DMS79 treated with DMSO at 0.1 percent for 48 hours (cell line): ENCODE results near the gene ZDBF2.
"Not testable (repeated sequence)": the region's sequence is repeated elsewhere in the genome, so short reads cannot be mapped to it uniquely, and the experiment has no call there.

Source experiments
- DNase-seq: peaks from one replicate; lab custom pipeline; 2025; lab: John Stamatoyannopoulos, UW

The ZDBF2 gene

DNA sequence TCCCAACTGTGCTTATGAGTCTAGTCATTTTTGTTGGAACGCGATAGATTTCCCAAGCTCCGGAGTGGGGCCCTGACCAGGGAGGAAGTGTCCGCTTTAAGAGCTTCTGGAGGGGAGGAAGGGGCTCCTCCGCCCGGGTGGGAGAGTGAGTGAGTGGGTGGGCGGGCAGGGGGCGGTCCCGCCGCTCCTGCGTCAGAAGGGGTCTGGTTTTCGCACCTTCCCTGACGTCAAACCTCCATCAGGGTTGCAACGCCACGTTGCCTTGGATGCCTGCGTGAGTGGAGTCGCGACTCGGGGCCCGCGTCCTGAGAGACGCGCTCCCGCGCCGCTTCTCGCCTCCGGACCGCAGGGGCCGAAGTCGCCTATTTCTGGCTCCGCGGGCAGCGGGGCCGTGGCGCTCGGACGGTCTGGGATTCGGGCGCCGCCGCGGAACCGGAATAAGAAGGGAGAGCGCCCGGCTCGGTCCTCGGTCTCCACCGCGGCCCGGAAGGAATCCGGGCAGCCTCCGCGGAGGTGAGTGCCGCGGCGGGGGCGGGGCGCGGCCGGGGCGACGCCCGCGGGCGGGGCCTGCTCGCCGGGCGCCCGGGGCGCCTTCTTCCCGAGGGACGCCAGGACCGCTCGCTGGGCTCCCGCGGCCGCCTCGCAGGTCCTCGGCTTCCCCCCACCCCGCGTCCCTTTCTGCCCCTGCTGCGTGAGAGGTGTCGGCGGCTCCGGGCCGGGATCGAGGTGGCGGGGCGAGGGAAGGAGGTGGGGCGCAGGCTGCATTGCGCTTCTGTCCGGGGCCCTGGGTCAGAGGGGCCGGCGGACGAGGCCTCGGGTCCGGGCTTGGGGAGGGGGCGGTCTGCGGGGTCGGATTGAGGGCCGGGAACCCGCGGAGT lies at the start of gene ZDBF2:
Gene ZDBF2 (plus strand): TSS at position 230 of the 878 bp plus-strand sequence. CDS start 7,187 bp downstream, outside the sequence.
- DNase-seq: peak; percentile 41

DNA sequence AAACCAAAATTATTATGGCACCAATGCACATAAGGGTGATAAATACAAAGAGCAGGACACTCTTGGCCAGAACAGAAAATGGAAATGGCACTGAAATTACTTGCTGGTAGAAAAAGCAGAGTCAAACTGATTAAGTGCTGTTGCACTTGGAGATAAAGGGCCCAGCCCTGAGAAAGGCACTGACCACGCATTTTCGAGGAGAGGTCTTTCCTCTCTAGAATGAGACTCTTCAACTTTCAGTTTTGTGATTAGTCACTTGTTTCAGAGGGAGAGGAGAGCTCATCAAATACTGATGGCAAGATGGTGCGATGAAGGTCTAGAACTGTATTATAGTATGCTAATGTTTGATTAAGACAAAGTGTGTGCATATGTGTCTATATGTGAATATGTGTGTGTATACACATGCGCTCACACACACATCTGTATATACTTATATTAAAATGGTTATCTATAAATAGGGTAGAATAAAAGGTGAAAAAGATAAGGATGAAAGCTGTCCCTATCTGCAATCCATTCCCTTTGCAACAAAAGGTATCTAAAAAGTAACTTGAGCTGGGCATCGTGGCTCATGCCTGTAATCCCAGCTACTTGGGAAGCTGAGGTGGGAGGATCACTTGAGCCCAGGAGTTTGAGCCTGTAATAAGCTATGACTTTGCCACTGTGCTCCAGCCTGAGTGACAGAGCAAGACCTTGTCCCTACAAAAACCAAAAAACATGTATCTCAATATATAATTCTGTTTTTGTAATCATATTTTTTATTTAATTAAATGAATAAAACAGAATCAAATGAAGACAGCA lies 48.8 kb upstream of the ZDBF2 start:
- peak; percentile 7 for DNase-seq

DNA sequence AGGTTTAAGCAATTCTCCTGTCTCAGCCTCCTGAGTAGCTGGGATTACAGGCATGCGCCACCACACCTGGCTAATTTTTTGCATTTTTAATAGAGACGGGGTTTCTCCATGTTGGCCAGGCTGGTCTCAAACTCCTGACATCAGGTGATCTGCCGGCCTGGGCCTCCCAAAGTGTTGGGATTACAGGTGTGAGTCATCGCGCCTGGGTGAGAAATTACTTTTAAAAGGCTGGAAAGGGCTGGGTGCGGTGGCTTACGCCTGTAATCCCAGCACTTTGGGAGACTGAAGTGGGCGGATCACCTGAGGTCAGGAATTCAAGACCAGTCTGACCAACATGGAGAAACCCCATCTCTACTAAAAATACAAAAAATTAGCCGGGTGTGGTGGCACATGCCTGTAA lies 45.8 kb upstream of the ZDBF2 start:
- DNase-seq: not testable (repeated sequence)

DNA sequence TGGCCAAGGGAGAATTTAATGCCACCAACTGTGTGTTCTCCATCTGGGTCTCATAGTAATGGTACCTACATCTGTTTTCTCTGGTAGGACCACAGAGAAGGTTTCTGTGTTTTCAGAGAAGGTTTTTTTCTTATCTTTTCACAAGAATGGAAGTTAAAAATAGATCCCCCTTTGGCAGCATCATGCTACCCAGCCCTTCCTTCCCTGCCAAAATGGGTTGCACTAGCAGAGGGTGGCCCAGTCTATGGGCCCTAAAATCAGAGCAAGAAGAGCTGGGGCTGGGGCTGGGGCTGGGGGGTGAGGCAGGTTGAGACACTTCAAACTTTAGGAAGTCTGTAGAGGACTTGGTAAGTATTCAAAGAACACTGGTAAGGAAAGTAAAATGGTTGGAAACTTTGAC lies 44.8 kb upstream of the ZDBF2 start:
- no peak for DNase-seq

DNA sequence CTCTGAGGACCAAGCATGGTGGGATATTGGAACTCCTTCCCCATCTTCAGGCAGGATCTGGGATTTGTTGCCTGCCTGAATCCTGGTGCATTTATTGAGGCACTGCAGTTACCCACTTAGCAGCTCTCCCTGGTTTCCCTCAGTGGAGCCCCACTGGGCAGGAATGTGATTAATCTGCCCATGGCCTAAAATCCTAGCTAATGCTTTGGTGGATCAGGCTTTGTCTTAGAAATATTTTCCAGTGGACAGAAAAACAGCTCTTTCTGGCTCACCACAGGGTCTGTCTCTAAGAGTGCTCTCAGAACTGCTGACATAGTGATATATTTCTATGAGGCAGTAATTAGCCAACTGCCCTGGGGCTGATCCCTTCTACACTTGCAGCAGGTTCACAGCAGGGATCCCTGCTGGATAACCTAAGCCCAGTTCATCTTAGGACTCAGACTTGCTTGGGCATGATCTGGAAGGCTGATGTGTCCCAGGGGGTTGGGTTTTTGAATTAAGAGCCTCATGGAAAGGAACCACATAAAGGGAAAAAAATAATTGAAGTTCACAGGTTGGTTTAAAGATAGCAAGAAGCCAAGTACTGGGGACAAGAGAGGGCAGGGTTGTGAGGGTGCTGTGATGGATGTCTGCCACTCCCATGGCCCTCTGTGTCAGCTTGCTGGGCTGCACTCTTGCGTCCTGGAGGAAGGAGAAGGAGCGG lies 44.3 kb upstream of the ZDBF2 start:
- peak; percentile 95 for DNase-seq

DNA sequence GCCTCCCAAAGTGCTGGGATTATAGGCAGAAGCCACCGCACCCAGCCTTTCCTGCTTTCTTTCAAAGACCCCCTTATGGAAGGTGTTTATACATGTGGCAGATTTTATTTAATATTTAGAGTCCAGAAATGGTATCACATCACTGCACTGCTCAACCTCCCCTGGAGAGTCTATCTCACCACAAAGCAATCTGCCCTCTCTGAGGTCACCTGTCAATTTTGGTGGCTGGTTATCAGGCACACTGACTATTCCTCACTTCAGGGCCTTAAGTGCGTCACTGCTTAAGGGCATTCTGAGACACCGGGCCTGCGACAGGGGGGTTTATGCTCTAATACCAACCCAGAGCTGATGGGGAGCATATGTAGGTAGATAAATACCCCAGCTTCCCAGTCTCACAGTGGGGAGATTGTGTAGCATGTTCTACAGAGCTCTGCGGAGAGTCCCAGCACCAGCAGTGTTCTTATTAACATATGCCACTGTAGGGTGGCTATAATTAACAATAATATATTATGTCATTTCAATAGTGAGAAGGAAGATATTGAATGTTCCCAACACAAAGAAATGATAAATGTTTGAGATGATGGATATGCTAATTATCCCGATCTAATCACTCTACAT lies 42.7 kb upstream of the ZDBF2 start:
- peak; percentile 36 for DNase-seq

DNA sequence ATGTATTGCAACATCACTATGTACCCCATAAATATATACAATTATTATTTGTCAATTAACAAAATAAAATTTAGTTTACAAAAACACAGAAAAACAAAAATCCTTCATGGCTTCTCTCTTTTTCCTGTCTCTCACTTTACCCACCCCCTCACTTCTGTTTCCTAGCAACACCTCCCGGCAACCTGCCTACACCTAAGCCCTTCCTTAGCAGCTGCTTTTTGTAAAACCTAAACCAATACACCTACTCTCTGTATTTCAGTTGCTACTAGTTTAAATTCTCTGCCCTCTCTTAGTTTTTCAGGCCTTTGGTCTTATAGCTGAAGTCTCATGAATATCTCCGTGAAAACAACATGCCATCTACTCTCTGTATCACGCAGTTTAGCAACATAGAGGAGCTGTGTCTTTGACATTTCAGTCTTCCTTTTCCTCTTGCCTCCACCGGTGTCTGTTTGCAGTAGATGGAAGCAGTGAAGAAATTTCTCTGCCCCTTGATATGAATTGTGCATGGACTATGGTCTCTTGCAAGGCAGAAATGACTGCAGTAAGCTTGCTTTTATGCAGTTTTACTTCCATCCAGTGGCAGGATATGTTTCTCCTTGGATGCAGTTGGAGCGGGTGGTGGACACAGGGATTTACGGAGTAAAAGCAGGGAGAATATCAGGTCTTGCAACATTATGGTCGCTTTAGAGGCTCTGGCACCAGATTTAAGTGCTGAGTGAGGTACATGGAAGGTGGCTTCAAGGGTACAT lies 42.0 kb upstream of the ZDBF2 start:
- DNase-seq: peak; percentile 87

DNA sequence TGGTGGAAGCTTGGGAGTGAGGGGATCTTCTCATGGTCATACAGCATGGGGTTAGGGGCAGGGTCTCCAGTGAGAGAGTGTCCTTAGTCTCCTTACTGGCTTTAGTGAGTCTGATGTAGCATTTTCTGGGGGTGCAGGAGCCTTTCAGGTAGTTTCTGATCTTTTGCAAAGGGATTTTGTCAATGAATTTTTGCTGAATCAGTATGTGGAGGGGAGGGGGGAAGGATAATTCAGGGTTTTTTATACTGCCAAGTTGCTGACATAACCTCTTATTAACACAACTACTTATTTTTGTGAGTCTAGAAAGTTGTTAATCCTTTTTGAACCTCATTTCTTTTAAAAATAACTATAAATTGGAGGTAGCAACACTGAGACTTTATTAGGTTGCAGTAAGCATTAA lies 35.3 kb upstream of the ZDBF2 start:
- DNase-seq: no peak

DNA sequence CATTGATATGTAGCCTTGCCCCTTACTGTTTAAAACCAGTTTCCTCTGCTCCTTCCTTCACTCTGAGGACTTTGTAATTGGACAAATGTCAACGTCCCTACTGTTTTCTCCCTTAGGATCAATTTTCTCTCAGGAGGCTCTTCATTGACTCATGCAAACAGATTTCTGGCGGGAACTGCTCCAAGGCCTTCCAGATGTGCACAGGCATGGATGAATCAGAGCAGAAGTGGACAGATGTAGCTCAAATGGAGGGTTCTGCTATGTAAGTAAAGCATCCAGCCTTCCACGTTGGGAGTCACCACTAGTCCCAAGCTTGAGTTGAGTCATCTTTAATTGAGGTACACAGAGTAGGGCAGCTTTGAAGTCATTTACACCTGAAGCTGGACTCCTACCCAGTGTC lies 34.1 kb upstream of the ZDBF2 start:
- DNase-seq: no peak

DNA sequence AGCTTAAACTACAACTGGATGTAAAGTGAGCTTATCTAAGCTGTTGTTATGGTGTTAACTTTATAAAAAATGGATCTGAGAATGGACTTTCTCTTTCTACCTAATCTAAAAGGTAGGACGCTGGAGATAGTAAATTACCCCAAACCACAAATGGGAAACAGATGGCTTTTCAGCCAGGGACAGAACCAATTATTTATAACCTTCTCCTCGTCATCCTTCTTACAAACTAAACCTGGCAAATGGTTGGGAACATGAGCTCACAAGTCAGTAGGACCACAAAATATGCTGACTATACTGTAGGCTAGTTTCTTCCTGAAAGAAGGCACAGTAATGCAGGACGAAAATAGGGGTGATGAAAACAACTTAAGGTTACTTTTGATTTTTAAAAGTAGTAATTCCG lies 32.7 kb upstream of the ZDBF2 start:
- DNase-seq: no peak

DNA sequence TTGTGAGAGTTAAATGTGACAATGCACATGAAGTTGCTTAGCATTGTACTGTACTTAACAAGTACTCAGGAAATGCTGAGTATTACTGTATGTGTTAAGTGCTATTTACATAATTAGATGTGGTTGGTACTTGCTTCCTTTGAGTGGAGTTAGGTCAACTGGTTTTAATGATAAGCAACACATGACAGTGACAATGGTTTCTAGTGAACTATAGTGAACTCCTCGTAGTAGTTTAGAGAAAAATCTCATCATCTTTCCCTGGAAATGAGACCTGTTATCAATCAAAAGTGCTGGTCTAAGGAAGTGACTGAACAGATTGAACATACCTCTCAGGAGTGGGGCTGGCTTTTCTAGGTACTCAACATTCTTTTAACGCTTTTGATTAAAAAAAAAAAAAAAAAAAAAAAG lies 29.2 kb upstream of the ZDBF2 start:
- DNase-seq: no peak

DNA sequence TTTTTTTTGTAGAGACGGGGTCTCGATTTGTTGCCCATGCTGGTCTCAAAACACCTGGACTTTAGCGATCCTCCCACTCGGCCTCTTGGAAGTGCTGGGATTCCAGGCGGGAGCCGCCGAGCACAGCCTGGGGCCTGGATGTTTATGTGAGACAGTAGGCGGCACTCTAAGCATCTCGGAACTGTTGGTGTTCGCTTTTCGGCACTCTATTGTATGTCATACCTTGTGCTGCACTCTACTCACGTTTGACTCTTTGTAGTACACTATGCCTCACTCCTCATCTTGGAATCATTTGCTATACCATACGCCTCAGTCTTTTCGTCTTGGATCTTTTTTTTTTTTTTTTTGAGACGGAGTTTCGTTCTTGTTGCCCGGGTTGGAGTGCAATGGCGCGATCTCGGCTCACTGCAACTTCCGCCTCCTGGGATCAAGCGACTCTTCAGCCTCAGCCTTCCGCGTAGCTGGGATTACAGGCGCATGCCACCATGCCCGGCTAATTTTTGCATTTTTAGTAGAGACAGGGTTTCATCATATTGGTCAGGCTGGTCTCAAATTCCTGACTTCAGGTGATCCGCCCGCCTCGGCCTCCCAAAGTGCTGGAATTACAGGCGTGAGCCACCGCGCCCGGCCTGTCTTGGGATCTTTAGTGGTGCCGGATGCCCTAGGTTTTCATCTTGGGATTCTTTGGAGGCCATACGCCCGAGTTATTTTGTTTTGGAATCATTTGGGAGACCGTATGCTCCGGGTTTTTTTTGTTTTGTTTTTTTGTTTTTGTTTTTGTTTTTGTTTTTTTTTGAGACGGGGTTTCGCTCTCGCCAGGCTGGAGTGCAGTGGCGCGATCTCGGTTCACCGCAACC lies 24.2 kb upstream of the ZDBF2 start:
- no peak for DNase-seq

DNA sequence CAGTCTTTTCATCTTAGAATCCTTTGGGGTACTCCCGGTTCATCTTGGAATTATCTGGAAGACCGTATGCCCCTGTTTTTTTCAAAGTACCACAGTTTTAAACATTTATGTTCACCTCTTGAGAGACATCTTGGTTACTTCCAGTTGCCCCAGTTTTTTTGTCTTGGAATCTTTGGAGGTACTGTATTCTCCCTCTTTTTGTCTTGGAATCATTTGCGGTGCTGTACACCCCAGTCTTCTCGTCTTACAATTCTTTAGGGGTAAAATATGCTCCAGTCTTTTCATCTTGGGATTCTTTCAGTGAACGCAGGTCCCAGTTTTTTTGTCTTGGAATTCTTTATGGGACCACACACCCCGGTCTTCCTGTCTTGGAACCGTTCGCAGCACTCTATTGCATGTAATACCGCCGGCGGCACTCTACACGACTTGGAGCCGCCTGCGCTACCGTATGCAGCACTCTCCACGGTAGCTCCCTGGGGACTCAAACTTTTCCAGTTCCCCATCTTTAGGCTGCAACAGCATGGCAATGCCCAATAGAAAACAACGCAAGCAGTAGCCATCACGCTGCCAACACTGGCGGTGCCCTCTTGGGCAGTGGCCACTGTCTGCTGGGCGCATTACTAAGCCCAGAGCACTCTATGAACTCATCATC lies 21.2 kb upstream of the ZDBF2 start:
- DNase-seq: no peak

DNA sequence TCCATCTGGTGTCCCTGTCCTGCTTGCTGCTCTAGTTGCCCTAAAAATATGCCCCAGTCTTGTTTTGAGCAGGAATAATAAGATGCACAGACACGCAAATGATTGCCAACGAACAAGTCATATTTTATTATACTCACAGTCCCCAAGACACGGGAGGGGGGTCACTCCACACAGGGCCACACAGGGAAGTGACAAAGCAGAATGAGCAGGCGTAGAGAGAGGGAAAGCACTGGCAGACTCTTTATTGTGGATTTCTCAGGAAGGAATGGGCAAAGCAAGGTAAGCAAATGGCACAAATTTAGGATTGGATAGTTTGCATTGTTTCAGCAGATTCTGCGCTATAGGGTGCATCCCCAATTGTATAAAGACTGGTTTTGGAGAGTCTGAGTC lies 20.7 kb upstream of the ZDBF2 start:
- DNase-seq: no peak

DNA sequence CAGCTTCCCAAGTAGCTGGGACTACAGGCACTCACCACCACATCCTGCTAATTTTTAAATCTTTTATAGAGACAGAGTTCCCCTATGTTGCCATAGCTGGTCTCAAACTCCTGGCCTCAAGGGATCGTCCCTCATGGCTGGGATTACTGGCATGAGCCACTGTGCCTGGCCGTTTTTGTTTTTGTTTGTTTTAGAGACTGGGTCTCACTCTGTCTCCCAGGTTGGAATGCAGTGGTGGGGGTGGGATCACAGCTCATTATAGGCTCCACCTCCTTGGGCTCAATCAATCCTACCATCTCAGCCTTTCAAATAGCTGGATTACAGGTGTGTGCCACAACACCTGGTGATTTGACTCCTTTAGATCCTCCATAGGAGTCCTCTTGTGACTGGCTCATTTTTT lies 19.5 kb upstream of the ZDBF2 start:
- DNase-seq: no peak

DNA sequence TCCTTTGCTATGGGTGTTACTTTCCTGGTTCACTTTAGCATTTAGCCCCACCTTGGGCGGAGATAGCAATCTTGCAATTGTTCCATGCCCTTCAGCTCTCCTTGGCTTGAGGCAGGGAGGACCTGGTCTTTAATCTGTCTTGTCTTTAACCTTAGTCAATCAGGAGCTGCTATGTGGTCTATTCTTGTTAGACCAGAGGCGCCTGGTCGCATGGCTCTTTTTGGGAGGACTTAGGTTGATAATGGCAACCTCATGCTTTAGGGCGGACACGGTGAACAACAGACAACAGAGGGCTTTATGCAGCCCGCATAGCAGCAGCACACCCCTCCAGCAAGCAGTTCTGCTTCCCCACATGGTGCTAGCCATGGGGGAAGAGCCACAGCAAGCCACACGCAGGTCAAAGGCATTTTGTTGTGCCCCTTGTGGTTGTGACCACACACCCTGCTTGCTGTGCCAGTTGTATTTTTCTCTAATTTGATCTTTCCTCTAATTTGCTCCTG lies 17.7 kb upstream of the ZDBF2 start:
- DNase-seq: no peak

DNA sequence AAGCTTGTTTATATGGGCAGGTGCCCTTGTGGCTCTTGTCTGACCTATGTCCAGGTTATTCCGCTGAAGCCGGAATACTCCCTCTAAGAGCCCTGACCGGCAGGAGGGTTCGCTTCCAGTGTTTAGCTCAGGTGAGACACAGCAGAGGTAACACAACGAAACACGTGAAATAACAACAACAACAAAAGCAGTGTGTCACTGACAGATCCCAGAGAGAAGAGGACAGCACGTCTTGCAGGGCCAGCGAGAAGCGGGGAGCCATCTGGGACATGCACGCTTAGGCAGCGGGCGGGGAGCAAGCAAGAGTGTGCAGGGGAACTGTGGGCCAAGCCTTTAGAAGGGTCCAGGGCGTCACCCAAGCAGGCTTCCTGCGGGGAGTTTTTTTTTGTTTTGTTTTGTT lies 17.1 kb upstream of the ZDBF2 start:
- DNase-seq: no peak

DNA sequence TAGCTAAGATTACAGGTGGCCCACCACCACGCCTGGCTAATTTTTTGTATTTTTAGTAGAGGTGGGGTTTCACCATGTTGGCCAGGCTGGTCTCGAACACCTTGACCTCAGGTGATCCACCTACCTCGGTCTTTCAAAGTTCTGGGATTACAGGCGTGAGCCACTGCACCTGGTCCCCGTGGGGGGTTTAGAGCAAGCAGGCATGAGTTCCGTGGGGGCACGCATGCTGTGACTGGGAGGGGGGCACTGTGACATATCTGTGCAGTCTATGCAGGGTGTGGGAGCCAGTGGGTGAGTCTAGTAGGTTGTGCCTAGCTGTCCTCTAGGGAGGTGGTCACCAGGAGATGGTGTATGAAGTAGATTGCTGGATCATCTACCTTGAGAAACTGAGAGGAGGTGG lies 16.6 kb upstream of the ZDBF2 start:
- no peak for DNase-seq

DNA sequence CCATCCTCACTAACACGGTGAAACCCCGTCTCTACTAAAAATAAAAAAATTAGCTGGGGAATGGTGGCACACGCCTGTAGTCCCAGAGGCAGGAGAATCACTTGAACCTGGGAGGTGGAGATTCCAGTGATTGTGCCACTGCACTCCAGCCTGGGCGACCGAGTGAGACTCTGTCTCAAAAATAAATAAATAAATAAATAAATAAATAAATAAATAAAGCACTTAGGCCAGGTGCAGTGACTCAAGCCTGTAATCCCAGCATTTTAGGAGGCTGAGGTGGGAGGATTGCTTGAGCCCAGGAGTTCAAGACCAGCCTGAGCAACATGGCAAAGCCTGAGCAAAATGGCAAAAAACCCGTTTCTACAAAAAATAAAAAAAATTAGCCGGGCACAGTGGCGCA lies 15.8 kb upstream of the ZDBF2 start:
- not testable (repeated sequence) for DNase-seq
